Liver (tissue), 3 donors: ENCODE data around the gene GNAT1.

Experiments used
- EGR1 ChIP-seq, 2 donors: IDR thresholded peaks; 2 replicates each; pipeline ENCODE4 v1.6.1; 2016 to 2018; ENCODE audit warnings: antibody characterized with exemption in 2 of 2, low read depth in 2 of 2
- GABPA ChIP-seq, 2 donors: IDR thresholded peaks in 1 of 2; conservative IDR thresholded peaks in 1 of 2; 2 replicates each; pipeline ENCODE4 v1.6.1; 2016; ENCODE audit warnings: antibody characterized with exemption in 2 of 2, mild to moderate bottlenecking in 1 of 2, moderate library complexity in 1 of 2
- HNF4G ChIP-seq: IDR thresholded peaks from 2 replicates; pipeline ENCODE4 v1.6.1; 2016; ENCODE audit warnings: antibody characterized with exemption
- JUND ChIP-seq, 2 donors: IDR thresholded peaks; 2 replicates each; pipeline ENCODE4 v1.6.1; 2016; ENCODE audit warnings: antibody characterized with exemption in 2 of 2
- RAD21 ChIP-seq, 2 donors: IDR thresholded peaks; 2 replicates each; pipeline ENCODE4 v1.6.1; 2016; ENCODE audit warnings: antibody characterized with exemption in 2 of 2, mild to moderate bottlenecking in 2 of 2
- TAF1 ChIP-seq: conservative IDR thresholded peaks from 2 replicates; pipeline ENCODE4 v1.6.1; 2016; ENCODE audit warnings: antibody characterized with exemption, mild to moderate bottlenecking
- YY1 ChIP-seq: IDR thresholded peaks from 2 replicates; pipeline ENCODE4 v1.6.1; 2016; ENCODE audit warnings: antibody characterized with exemption, mild to moderate bottlenecking
- TF ChIP-seq, protein P1 (sequence below): fragments of 150-350 bp; IDR thresholded peaks from 2 replicates; pipeline ENCODE4 v1.5.1; 2017; ENCODE audit warnings: improper control_type of control experiment, low read depth, low read length; ENCODE audit not compliant: missing input control
- TF ChIP-seq, protein P2 (sequence below): IDR thresholded peaks from 2 replicates; pipeline ENCODE4 v1.6.1; 2016; ENCODE audit warnings: antibody characterized with exemption
- TF ChIP-seq, protein P3 (sequence below): IDR thresholded peaks from 2 replicates; pipeline ENCODE4 v1.6.1; 2016; ENCODE audit warnings: antibody characterized with exemption
- TF ChIP-seq, protein P4 (sequence below): IDR thresholded peaks from 2 replicates; pipeline ENCODE4 v1.6.1; 2016; ENCODE audit warnings: antibody characterized with exemption
- donor health status: healthy.
- donor health status: healthy.

DNA sequence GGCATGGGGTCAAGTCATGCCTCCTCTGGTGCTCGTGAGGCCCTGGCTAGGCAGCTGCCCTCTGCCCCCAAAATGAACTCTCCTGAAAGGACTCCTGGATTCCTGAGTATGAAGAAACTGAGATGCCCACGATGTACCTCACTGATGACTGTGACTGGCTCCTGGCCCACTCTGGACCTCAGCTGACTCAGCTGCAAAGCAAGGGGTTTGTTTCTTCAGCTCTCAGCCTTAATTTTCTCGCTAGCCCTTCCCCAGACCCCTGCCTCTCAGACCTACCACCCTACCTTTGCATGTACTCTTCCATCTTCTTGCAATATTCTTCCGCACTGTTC, 39.4 kb downstream of the GNAT1 start:
- TF ChIP-seq, protein P1, sequence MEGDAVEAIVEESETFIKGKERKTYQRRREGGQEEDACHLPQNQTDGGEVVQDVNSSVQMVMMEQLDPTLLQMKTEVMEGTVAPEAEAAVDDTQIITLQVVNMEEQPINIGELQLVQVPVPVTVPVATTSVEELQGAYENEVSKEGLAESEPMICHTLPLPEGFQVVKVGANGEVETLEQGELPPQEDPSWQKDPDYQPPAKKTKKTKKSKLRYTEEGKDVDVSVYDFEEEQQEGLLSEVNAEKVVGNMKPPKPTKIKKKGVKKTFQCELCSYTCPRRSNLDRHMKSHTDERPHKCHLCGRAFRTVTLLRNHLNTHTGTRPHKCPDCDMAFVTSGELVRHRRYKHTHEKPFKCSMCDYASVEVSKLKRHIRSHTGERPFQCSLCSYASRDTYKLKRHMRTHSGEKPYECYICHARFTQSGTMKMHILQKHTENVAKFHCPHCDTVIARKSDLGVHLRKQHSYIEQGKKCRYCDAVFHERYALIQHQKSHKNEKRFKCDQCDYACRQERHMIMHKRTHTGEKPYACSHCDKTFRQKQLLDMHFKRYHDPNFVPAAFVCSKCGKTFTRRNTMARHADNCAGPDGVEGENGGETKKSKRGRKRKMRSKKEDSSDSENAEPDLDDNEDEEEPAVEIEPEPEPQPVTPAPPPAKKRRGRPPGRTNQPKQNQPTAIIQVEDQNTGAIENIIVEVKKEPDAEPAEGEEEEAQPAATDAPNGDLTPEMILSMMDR: no peak
- TF ChIP-seq GABPA (IDR thresholded peaks at IDR 0.05 in 1 of 2, conservative IDR thresholded peaks at IDR 0.05 in 1 of 2) (no peak), TAF1 (no peak), RAD21 (IDR thresholded peaks at IDR 0.05) (no peak), JUND (IDR thresholded peaks at IDR 0.05) (no peak), YY1 (no peak), HNF4G (no peak), EGR1 (IDR thresholded peaks at IDR 0.05; ENCODE audit: low read depth in 2 of 2) (no peak)
- TF ChIP-seq, protein P2, sequence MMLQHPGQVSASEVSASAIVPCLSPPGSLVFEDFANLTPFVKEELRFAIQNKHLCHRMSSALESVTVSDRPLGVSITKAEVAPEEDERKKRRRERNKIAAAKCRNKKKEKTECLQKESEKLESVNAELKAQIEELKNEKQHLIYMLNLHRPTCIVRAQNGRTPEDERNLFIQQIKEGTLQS: no peak
- TF ChIP-seq, protein P3, sequence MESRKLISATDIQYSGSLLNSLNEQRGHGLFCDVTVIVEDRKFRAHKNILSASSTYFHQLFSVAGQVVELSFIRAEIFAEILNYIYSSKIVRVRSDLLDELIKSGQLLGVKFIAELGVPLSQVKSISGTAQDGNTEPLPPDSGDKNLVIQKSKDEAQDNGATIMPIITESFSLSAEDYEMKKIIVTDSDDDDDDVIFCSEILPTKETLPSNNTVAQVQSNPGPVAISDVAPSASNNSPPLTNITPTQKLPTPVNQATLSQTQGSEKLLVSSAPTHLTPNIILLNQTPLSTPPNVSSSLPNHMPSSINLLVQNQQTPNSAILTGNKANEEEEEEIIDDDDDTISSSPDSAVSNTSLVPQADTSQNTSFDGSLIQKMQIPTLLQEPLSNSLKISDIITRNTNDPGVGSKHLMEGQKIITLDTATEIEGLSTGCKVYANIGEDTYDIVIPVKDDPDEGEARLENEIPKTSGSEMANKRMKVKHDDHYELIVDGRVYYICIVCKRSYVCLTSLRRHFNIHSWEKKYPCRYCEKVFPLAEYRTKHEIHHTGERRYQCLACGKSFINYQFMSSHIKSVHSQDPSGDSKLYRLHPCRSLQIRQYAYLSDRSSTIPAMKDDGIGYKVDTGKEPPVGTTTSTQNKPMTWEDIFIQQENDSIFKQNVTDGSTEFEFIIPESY: no peak
- TF ChIP-seq, protein P4, sequence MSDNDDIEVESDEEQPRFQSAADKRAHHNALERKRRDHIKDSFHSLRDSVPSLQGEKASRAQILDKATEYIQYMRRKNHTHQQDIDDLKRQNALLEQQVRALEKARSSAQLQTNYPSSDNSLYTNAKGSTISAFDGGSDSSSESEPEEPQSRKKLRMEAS: no peak
